Esophagus muscularis mucosa (tissue), 4 donors: Measurements from ENCODE around the gene SNX11. TPM values are rescaled to one million over a fixed set of nuclear protein-coding genes. Genes with fewer than 3 reads are reported as not detected.

Experiments used
- DNase-seq: peaks from one replicate; pipeline ENCODE4 v3.0.0-alpha.2; 2017; ENCODE audit errors: extremely low spot score
- H3K27ac ChIP-seq, 4 donors: fragments of 200-600 bp; sonication (generic); replicated peaks in 1 of 4; 1 replicate in 3 of 4; 2 replicates in 1 of 4; pipeline ENCODE4 v1.5.1; 2016 to 2019; ENCODE audit warnings: mild to moderate bottlenecking in 1 of 4
- H3K27me3 ChIP-seq, 4 donors: fragments of 200-600 bp; sonication (generic); one replicate each; pipeline versions ENCODE4 v1.5.1 to v1.6.0; 2016 to 2019
- H3K36me3 ChIP-seq, 4 donors: fragments of 200-600 bp; sonication (generic); one replicate each; pipeline ENCODE4 v1.5.1; 2016 to 2019
- H3K4me1 ChIP-seq, 4 donors: fragments of 200-600 bp; sonication (generic); one replicate each; pipeline ENCODE4 v1.5.1; 2016 to 2019
- H3K4me3 ChIP-seq, 4 donors: fragments of 200-600 bp; sonication (generic); 1 replicate in 2 of 4; 2 replicates in 2 of 4; pipeline ENCODE4 v1.5.1; 2016 to 2019; ENCODE audit warnings: mild to moderate bottlenecking in 4 of 4, moderate library complexity in 1 of 4
- H3K9me3 ChIP-seq, 4 donors: fragments of 200-600 bp; sonication (generic); 1 replicate in 3 of 4; 2 replicates in 1 of 4; pipeline ENCODE4 v1.5.1; 2016 to 2019
- EP300 ChIP-seq: sonication (generic); formaldehyde crosslinking; IDR thresholded peaks from one replicate; pipeline ENCODE4 v1.6.1; 2017; ENCODE audit warnings: antibody characterized with exemption
- POLR2A ChIP-seq: fragments of 450-650 bp; IDR thresholded peaks from one replicate; pipeline ENCODE4 v1.6.1; 2017; ENCODE audit warnings: antibody characterized with exemption, moderate library complexity, mild to moderate bottlenecking, low read depth
- POLR2AphosphoS5 ChIP-seq, 2 donors: sonication (generic); formaldehyde crosslinking; IDR thresholded peaks; one replicate each; pipeline ENCODE4 v1.6.1; 2017; ENCODE audit warnings: antibody characterized with exemption in 2 of 2
- WGBS: methylation state at CpG from one replicate; pipeline ENCODE4 v1.1.5; 2018; 5-methylcytosine and 5-hydroxymethylcytosine counted together
- intact Hi-C: fragments of 100-400 bp; cut with DNase I; formaldehyde crosslinking; loops from one replicate; pipeline ENCODE4 v1.15.1; 2023
- total RNA-seq, 4 donors: library from RNA; depleted of rRNA; stranded (reverse); fragments of >200 nt; gene quantifications; one replicate each; pipeline versions ENCODE4 v1.1.0 to v1.2.1, GENCODE V29; 2016
- TF ChIP-seq, protein P1 (sequence below), 3 experiments: fragments of 200-600 bp in 2 of 3; fragments of 450-650 bp in 1 of 3; sonication (generic) in 2 of 3; IDR thresholded peaks; one replicate each; pipeline ENCODE4 v1.5.1; 2017 to 2019; ENCODE audit warnings: antibody characterized with exemption in 3 of 3, mild to moderate bottlenecking in 2 of 3, moderate library complexity in 1 of 3

SNX11 gene
- total RNA-seq, 4 donors from 2014 or later, result 16.1 to 22.0 (median 20.3) TPM

DNA sequence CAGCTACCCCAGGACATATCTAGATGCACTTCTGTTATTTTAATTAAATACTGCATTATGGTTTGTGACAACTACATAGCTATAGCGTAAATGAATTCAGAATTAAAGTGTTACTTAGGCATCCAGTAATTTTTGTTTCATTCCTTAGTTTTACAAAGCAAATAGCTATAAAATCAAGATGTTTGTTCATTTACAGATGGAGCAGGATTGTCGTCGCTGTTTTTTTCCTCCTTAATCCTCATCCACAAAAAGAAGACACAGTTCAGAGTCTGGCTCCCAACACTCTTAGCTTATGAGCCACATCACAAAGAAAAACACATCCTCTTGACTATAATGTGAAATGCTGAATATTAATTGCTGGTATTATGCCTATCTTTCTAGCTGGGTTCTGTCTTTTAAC, 43.7 kb downstream of the SNX11 start:
- TF ChIP-seq, protein P1, sequence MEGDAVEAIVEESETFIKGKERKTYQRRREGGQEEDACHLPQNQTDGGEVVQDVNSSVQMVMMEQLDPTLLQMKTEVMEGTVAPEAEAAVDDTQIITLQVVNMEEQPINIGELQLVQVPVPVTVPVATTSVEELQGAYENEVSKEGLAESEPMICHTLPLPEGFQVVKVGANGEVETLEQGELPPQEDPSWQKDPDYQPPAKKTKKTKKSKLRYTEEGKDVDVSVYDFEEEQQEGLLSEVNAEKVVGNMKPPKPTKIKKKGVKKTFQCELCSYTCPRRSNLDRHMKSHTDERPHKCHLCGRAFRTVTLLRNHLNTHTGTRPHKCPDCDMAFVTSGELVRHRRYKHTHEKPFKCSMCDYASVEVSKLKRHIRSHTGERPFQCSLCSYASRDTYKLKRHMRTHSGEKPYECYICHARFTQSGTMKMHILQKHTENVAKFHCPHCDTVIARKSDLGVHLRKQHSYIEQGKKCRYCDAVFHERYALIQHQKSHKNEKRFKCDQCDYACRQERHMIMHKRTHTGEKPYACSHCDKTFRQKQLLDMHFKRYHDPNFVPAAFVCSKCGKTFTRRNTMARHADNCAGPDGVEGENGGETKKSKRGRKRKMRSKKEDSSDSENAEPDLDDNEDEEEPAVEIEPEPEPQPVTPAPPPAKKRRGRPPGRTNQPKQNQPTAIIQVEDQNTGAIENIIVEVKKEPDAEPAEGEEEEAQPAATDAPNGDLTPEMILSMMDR (IDR thresholded peaks at IDR 0.05), result no peak
- TF ChIP-seq EP300, result no peak
- TF ChIP-seq POLR2A, result no peak
- TF ChIP-seq POLR2AphosphoS5 (IDR thresholded peaks at IDR 0.05), result no peak
- intact Hi-C loops, result no loop called here
- H3K4me1 ChIP-seq, result no peaks in the 10 kb centered on the region
- WGBS, result 83% methylated on average over 3 of the region's 3 CpGs
- DNase-seq, result no peak
- H3K36me3 ChIP-seq, result no peaks in the 10 kb centered on the region
- no peaks in the 10 kb centered on the region for H3K9me3 ChIP-seq
- no peak overlapping the region for H3K27ac ChIP-seq
- peaks cover 0 to 92% (median 15%) of the 10 kb centered on the region in 4 donors for H3K27me3 ChIP-seq
- H3K4me3 ChIP-seq, result no peak overlapping the region

- H3K9me3 ChIP-seq, result no peaks in the 10 kb centered on the region
- intact Hi-C loops, result no loop called here
- no peak overlapping the region for H3K27ac ChIP-seq
- TF ChIP-seq POLR2AphosphoS5 (IDR thresholded peaks at IDR 0.05) (no peak), EP300 (no peak), POLR2A (no peak)
- TF ChIP-seq, protein P1 (IDR thresholded peaks at IDR 0.05), result no peak
- H3K36me3 ChIP-seq, result no peaks in the 10 kb centered on the region
- H3K4me3 ChIP-seq, result no peak overlapping the region
- H3K4me1 ChIP-seq, result no peaks in the 10 kb centered on the region
- peaks cover 0 to 88% (median 12%) of the 10 kb centered on the region in 4 donors for H3K27me3 ChIP-seq
- DNase-seq, result no peak
- WGBS, result 64% methylated on average over 4 of the region's 4 CpGs
Observed at GRCh38 chr17:48152289-48152688, 44.7 kb downstream of the SNX11 start.

DNA sequence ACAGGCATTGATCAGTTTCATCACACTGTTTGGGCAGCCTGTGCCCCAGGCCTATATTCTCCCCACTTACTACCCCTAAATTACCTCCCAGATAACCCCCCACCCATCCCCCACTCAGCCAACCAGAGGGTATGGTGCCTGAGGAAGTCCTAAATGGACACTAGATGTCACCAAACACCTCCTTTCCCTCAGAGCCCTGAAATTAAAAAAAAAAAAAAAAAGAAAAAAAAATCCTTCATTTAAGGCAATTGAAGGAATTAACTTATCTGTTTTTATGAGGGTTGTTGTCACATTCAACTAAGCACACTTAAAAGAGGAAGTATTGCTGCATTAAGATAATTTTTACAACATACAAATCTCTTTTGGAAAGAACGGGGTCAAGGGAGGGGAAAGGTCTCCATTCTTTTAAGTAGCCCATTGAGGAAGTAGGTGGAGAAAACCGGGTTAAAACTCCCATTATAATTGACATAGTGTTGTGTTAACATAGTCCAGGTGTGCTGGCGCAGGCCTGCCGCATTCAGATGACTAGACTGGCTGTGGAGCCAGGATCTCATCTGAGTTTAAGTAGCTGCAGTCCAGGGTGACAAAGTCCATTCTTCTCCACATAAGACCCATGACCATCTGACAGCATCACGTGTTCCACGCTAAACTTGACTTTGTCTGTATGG, 46.3 kb downstream of the SNX11 start:
- no peak overlapping the region for H3K4me3 ChIP-seq
- TF ChIP-seq POLR2AphosphoS5 (IDR thresholded peaks at IDR 0.05) (no peak), EP300 (no peak), POLR2A (no peak)
- TF ChIP-seq, protein P1 (IDR thresholded peaks at IDR 0.05), result peak in 1 of 3 experiments; percentile 19
- H3K36me3 ChIP-seq, result no peaks in the 10 kb centered on the region
- H3K27ac ChIP-seq, result no peak overlapping the region
- peaks cover 0 to 74% (median 11%) of the 10 kb centered on the region in 4 donors for H3K27me3 ChIP-seq
- H3K9me3 ChIP-seq, result no peaks in the 10 kb centered on the region
- 47% methylated on average over 6 of the region's 6 CpGs for WGBS
- intact Hi-C loops, result no loop called here
- no peaks in the 10 kb centered on the region for H3K4me1 ChIP-seq
- DNase-seq, result no peak

GRCh38 chr17:48155889-48156611, 48.5 kb downstream of the SNX11 start:
- Histone ChIP-seq H3K9me3 (no peaks in the 10 kb centered on the region), H3K4me3 (no peak overlapping the region), H3K4me1 (no peaks in the 10 kb centered on the region), H3K27ac (no peak overlapping the region), H3K27me3 (peaks cover 0 to 51% (median 5%) of the 10 kb centered on the region in 4 donors), H3K36me3 (no peaks in the 10 kb centered on the region)
- 51% methylated on average over 21 of the region's 21 CpGs for WGBS
- no peak for TF ChIP-seq POLR2A
- TF ChIP-seq, protein P1 (IDR thresholded peaks at IDR 0.05), result no peak
- no peak for TF ChIP-seq EP300
- no peak for TF ChIP-seq POLR2AphosphoS5 (IDR thresholded peaks at IDR 0.05)
- DNase-seq, result no peak
- intact Hi-C loops, result no loop called here
